IPS-NIHi7 (cell line): Measurements from ENCODE around the gene ZSCAN2.

Source experiments
- DNase-seq: peaks from one replicate; pipeline ENCODE4 v3.0.0; 2012; ENCODE audit warnings: mixed read lengths; ENCODE audit errors: extremely low spot score

Gene ZSCAN2

DNA sequence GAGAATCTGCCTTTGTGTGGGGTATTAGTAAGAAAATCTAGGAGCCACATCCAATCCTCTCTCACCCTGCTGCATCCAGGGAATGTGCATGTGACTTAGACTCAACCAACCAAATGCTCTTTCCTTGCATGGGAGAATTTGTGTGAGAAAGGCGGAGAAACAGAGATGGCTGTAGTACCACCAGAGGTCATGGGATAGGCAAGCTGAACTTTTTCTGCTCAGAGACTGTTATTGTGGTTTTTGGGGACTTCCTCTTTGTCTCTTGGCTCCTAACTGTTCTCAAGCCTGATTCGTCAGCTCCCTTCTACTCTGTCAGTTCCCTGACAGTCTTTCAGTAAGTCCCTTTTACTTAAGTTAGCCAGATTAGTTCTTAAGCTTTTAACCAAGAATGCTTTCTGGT, 2.6 kb upstream of the ZSCAN2 start:
- DNase-seq = no peak

GRCh38 chr15:84598993-84599392, 1.8 kb upstream of the ZSCAN2 start:
- peak; percentile 73 for DNase-seq

GRCh38 chr15:84599906-84600305, 903 bp upstream of the ZSCAN2 start:
- DNase-seq = no peak

- DNase-seq = peak; percentile 60
These were observed 500 bp upstream of the ZSCAN2 start for GRCh38 chr15:84600331-84600686.

GRCh38 chr15:84601555-84601838, 688 bp downstream of the ZSCAN2 start:
- DNase-seq = no peak

GRCh38 chr15:84603630-84604379, 3.0 kb downstream of the ZSCAN2 start:
- peak; percentile 27 for DNase-seq

- DNase-seq = no peak
These were observed 4.2 kb downstream of the ZSCAN2 start for GRCh38 chr15:84604826-84605553.

DNA sequence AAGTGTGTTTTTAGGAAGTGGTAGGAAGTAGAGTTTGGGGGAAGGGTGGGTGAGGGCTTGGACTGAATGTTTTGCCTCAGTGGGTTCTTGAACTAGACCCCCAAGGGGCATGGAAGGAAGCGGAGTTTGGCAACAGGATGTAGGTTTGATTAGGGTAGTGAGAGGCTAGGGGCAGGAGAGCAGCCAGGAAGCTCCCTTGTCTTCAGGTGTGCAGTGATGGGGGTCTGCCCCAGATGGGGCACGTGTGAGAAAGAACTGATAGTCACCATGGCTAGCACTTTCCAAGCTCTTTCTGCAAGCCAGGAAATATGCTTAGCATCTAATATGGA, 4.7 kb downstream of the ZSCAN2 start:
- DNase-seq = no peak

- no peak for DNase-seq
These were observed 5.9 kb downstream of the ZSCAN2 start for GRCh38 chr15:84606653-84607120.

- DNase-seq = no peak
These were observed 8.0 kb downstream of the ZSCAN2 start for GRCh38 chr15:84608707-84609284.

DNA sequence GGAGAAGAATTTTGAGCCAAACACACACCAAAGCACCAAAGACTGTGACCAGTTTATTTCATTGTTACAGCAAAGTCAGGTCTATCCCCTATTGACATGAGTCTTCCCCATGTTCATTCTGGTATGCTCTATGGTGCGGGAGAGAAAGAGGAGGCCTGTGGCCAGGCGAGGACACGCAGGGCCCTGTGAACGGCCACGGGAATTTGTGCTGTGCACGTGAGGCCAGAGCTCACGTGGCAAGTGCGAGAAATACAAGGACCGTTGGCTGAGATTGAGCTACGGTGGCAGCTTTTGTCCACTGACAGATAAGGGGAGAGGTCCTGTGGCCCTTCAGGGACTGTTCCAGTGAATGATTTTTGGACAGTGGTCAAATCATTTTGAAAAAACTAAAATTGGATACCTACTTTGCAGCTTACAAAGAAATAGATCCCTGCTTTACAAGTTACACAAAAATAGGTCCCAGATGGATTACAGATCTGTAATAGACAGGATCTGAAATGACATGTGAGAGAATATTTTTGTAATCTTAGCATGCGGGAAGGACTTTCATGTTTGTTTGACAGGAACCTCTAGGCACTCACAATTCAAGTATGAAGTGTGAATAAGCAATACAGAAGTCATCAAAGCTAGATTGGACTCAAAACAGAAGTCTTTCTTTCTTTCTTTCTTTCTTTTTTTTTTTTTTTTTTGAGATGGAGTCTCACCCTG, 9.2 kb downstream of the ZSCAN2 start:
- no peak for DNase-seq

DNA sequence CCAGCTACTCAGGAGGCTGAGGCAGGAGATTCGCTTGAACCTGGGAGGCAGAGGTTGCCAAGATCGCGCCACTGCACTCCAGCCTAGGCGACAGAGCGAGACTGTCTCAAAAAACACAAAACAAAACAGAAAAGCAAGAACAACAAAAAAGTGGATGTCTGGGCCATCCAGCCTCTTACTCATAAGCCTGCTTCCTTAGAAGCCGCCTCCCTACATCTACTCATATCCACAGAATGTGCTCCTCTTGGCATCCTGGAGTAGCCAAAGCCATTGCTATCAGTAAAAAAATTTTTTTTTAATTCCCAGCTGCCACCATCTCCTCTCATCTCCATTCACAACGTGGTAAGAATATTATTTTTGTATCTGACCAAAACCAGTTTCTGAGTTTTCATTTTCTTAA, 10.8 kb downstream of the ZSCAN2 start:
- DNase-seq = no peak

DNA sequence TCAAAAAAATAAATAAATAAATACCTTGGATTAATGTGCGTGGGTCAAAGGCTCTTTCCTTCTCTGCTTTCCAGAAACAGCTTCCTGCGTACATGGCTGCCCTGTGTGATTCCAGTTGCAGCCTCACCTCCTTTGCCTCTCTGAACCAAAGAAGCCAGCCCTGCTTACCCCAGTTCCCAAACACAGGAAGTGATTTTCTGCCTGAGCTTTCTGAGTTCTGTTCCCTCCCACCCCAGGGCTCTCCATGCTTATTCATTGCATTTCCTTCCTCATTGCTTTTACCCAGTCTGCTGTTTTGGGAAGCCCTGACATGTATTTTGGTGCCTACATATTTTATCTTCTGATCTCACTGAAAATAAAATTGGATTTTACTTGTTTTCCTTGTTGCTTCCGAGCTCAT, 15.4 kb downstream of the ZSCAN2 start:
- peak; percentile 20 for DNase-seq

DNA sequence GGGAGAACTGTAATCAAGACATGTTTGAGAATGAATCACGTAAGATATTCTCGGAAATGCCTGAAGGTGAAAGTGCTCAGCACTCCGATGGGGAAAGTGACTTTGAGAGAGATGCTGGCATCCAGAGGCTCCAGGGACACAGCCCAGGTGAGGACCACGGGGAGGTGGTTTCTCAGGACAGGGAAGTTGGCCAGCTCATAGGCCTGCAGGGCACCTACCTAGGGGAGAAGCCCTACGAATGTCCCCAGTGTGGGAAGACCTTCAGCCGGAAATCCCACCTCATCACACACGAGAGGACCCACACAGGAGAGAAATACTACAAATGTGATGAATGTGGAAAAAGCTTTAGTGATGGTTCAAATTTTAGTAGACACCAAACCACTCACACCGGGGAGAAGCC, 19.8 kb downstream of the ZSCAN2 start:
- no peak for DNase-seq

DNA sequence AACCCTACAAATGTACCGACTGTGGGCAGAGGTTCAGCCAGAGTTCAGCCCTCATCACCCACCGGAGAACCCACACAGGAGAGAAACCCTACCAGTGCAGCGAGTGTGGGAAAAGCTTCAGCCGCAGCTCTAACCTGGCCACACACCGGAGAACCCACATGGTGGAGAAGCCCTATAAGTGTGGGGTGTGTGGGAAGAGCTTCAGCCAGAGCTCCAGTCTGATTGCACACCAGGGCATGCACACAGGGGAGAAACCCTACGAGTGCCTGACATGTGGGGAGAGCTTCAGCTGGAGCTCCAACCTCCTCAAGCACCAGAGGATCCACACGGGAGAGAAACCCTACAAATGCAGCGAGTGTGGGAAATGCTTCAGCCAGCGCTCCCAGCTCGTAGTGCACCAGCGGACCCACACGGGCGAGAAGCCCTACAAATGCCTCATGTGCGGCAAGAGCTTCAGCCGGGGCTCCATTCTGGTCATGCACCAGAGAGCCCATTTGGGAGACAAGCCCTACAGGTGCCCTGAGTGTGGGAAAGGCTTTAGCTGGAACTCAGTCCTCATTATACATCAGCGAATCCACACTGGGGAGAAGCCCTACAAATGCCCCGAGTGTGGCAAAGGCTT, 20.7 kb downstream of the ZSCAN2 start:
- DNase-seq = no peak

- DNase-seq = no peak
These were observed 23.6 kb downstream of the ZSCAN2 start for GRCh38 chr15:84624359-84624758.

GRCh38 chr15:84625123-84625522, 24.3 kb downstream of the ZSCAN2 start:
- no peak for DNase-seq

DNA sequence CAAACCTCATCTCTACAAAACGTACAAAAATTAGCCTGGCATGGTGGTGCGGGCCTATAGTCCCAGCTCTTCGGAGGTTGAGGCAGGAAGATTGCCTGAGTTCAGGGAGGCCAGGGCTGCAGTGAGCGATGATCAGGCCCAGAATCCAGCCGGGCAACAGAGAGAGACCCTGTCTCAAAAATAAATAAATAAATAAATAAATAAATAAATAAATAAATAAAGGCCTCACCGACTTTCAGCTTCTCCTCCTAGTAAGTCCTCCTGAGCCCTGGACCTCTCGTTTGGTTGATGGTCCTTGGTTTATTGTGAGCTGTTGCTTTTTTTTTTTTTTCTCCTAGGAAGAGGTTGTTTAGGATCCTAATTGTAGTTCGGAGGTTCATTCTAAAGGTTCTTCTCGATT, 28.2 kb downstream of the ZSCAN2 start:
- DNase-seq = no peak

GRCh38 chr15:84631706-84632272, 31.0 kb downstream of the ZSCAN2 start:
- DNase-seq = no peak

DNA sequence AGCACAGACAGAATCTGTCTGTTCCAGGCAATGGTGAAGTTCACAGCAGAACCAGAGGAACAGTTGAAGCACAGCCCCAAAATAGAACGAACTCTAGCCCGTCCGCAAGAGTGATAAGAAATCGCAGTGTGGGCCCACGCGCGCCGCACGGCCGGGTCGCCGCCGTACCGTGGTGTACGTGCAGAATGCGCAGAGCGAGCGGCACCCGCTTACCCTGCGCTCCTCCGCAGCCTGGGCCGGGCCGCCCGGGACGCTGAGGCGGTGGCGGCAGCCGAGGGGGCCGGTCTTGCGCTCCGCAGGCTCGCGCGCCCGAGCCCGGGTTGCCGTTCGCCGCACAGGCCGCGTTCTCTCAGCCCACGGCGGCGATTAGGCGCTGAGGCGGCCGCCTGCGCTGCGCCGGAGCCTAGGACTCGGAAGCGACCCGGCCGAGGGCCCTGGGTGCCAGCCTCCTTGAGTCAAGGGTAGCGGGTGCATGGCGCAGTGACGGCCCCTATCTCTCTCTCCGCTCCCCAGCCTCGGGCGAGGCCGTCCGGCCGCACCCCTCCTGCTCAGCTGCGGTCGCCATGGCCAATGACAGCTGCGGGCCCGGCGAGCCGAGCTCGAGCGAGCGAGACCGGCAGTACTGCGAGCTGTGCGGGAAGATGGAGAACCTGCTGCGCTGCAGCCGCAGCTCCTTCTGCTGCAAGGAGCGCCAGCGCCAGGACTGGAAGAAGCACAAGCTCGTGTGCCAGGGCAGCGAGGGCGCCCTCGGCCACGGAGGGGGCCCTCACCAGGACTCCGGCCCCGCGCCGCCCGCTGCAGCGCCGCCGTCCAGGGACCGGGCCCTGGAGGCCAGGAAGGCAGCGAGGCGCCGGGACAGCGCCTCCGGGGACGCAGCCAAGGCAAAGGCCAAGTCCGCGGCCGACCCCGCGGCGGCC, 32.8 kb downstream of the ZSCAN2 start:
- DNase-seq = peak; percentile 48
